H1 (cell line): ENCODE results near the gene PHLDB3. TPM values are rescaled to one million over a fixed set of nuclear protein-coding genes. Genes with fewer than 3 reads are reported as not detected.

Experiments used
- CTCF ChIA-PET: fragments of 300-600 bp; sonication (Branson Sonifier 250); formaldehyde crosslinking; loops from one replicate; lab custom pipeline; 2021; ENCODE audit not compliant: partially characterized antibody; lab: Charles Lee
- POLR2A ChIA-PET: fragments of 300-600 bp; sonication (Branson Sonifier 250); formaldehyde crosslinking; loops from one replicate; lab custom pipeline; 2021; ENCODE audit warnings: inconsistent platforms; ENCODE audit not compliant: partially characterized antibody; lab: Charles Lee
- DNase-seq, 2 experiments: peaks; one replicate each; pipeline versions ENCODE4 v3.0.0 to v3.0.0-alpha.2; 2010 to 2022; ENCODE audit warnings: low spot score in 2 of 2, low read depth in 1 of 2, mixed read lengths in 1 of 2
- FAIRE-seq: peaks from 2 replicates; lab custom pipeline; 2011; peaks lifted over from hg19 to GRCh38; lab: Jason Lieb, UNC
- H2AFZ ChIP-seq: 2 replicates; pipeline ENCODE4 v1.8.1; 2012; ENCODE audit warnings: low read length, inconsistent platforms
- H2AK5ac ChIP-seq: 2 replicates; pipeline ENCODE4 v1.6.1; 2013; ENCODE audit warnings: low read depth, low read length
- H2BK120ac ChIP-seq: replicated peaks from 2 replicates; pipeline ENCODE3; 2013; ENCODE audit warnings: low read depth, low read length, inconsistent platforms
- H2BK12ac ChIP-seq: 2 replicates; pipeline ENCODE4 v1.6.1; 2013; ENCODE audit warnings: low read depth, low read length
- H2BK15ac ChIP-seq: 2 replicates; pipeline ENCODE4 v1.6.1; 2013; ENCODE audit warnings: low read length
- H2BK20ac ChIP-seq: 2 replicates; pipeline ENCODE4 v1.6.1; 2013; ENCODE audit warnings: low read length
- H2BK5ac ChIP-seq: 2 replicates; pipeline ENCODE4 v1.6.1; 2013; ENCODE audit warnings: low read depth, low read length
- H3K14ac ChIP-seq: 2 replicates; pipeline ENCODE4 v1.6.1; 2013; ENCODE audit warnings: inconsistent platforms; ENCODE audit not compliant: insufficient read length
- H3K18ac ChIP-seq: 2 replicates; pipeline ENCODE4 v1.6.1; 2013; ENCODE audit warnings: low read length; ENCODE audit errors: extremely low read depth
- H3K23ac ChIP-seq: 2 replicates; pipeline ENCODE4 v1.6.1; 2013; ENCODE audit warnings: inconsistent platforms; ENCODE audit not compliant: insufficient read length
- H3K23me2 ChIP-seq: 2 replicates; pipeline ENCODE4 v1.6.1; 2013; ENCODE audit warnings: low read depth, low read length
- H3K27ac ChIP-seq: 2 replicates; pipeline ENCODE4 v1.6.1; 2011; ENCODE audit warnings: low read depth, low read length, inconsistent platforms
- H3K27me3 ChIP-seq, 4 experiments: replicated peaks in 1 of 4; 1 replicate in 1 of 4; 2 replicates in 3 of 4; pipeline versions ENCODE4 v1.6.1 to v1.8.1; 2011 to 2013; ENCODE audit warnings: low read length in 3 of 4, mild to moderate bottlenecking in 3 of 4, inconsistent platforms in 2 of 4, mixed read lengths in 2 of 4, moderate library complexity in 1 of 4; ENCODE audit not compliant: control insufficient read depth in 3 of 4, insufficient read depth in 3 of 4; ENCODE audit errors: extremely low read depth in 1 of 4
- H3K36me3 ChIP-seq, 4 experiments: 2 replicates each; pipeline versions ENCODE4 v1.6.1 to v1.8.1; 2011 to 2013; ENCODE audit warnings: mild to moderate bottlenecking in 4 of 4, low read length in 3 of 4, moderate library complexity in 2 of 4, control low read depth in 1 of 4, inconsistent platforms in 1 of 4; ENCODE audit not compliant: insufficient read depth in 4 of 4, control insufficient read depth in 2 of 4
- H3K4ac ChIP-seq: replicated peaks from 2 replicates; pipeline ENCODE3; 2013; ENCODE audit warnings: low read length, low read depth, mixed read lengths, inconsistent platforms; ENCODE audit not compliant: insufficient read length
- H3K4me1 ChIP-seq, 4 experiments: replicated peaks in 1 of 4; 1 replicate in 1 of 4; 2 replicates in 3 of 4; pipeline versions ENCODE4 v1.6.1 to v1.8.1; 2011 to 2013; ENCODE audit warnings: low read length in 3 of 4, inconsistent platforms in 2 of 4, mixed read lengths in 1 of 4; ENCODE audit not compliant: insufficient read depth in 4 of 4, control insufficient read depth in 3 of 4
- H3K4me2 ChIP-seq, 2 experiments: 2 replicates each; pipeline versions ENCODE4 v1.6.1 to v1.8.1; 2011 to 2013; ENCODE audit warnings: low read depth in 2 of 2, low read length in 2 of 2, control low read depth in 1 of 2, inconsistent platforms in 1 of 2, mild to moderate bottlenecking in 1 of 2; ENCODE audit not compliant: insufficient read depth in 1 of 2
- H3K4me3 ChIP-seq, 4 experiments: fragments of 200-600, 300-600 bp in 1 of 4; sonication (generic), shearing (Covaris generic), sonication (Bioruptor Twin) in 1 of 4; 2 replicates each; pipeline versions ENCODE4 v1.5.1 to v1.8.1; 2011 to 2016; ENCODE audit warnings: low read length in 4 of 4, low read depth in 3 of 4, control low read depth in 2 of 4, inconsistent platforms in 2 of 4, mild to moderate bottlenecking in 2 of 4, mixed read lengths in 1 of 4, moderate library complexity in 1 of 4; ENCODE audit not compliant: insufficient read depth in 2 of 4; ENCODE audit errors: extremely low read depth in 1 of 4
- H3K56ac ChIP-seq: replicated peaks from 2 replicates; pipeline ENCODE3; 2013; ENCODE audit warnings: low read depth, mild to moderate bottlenecking, mixed read lengths, low read length, inconsistent platforms; ENCODE audit not compliant: insufficient read length
- H3K79me1 ChIP-seq: 2 replicates; pipeline ENCODE4 v1.6.1; 2013; ENCODE audit warnings: low read depth, low read length, control low read depth
- H3K79me2 ChIP-seq, 2 experiments: 2 replicates each; pipeline versions ENCODE4 v1.6.1 to v1.8.1; 2012 to 2013; ENCODE audit warnings: low read length in 2 of 2, mild to moderate bottlenecking in 2 of 2, inconsistent platforms in 1 of 2; ENCODE audit not compliant: insufficient read depth in 2 of 2, control insufficient read depth in 1 of 2
- H3K9ac ChIP-seq, 4 experiments: replicated peaks in 1 of 4; 1 replicate in 1 of 4; 2 replicates in 3 of 4; pipeline versions ENCODE4 v1.6.1 to v1.8.1; 2011 to 2013; ENCODE audit warnings: low read depth in 3 of 4, low read length in 3 of 4, control low read depth in 2 of 4, mild to moderate bottlenecking in 2 of 4, moderate library complexity in 2 of 4, inconsistent platforms in 1 of 4; ENCODE audit errors: extremely low read depth in 1 of 4
- H3K9me3 ChIP-seq, 2 experiments: 2 replicates each; pipeline versions ENCODE4 v1.6.1 to v1.8.1; 2012 to 2013; ENCODE audit warnings: mild to moderate bottlenecking in 2 of 2, moderate library complexity in 2 of 2, control low read depth in 1 of 2, inconsistent platforms in 1 of 2, low read depth in 1 of 2, low read length in 1 of 2, mixed read lengths in 1 of 2; ENCODE audit not compliant: insufficient read depth in 2 of 2
- H4K20me1 ChIP-seq, 2 experiments: replicated peaks in 1 of 2; 2 replicates each; pipeline versions ENCODE3 to v1.8.1; 2011 to 2013; ENCODE audit warnings: inconsistent platforms in 2 of 2, low read length in 2 of 2, mild to moderate bottlenecking in 1 of 2; ENCODE audit not compliant: insufficient read depth in 2 of 2, control insufficient read depth in 1 of 2
- H4K5ac ChIP-seq: 2 replicates; pipeline ENCODE4 v1.6.1; 2013; ENCODE audit warnings: low read length, low read depth, mixed read lengths, inconsistent platforms; ENCODE audit not compliant: insufficient read length
- H4K8ac ChIP-seq: 2 replicates; pipeline ENCODE4 v1.8.0; 2013; ENCODE audit warnings: mild to moderate bottlenecking, moderate library complexity, low read length, inconsistent platforms; ENCODE audit not compliant: insufficient read depth; ENCODE audit errors: extremely low read depth
- H4K91ac ChIP-seq: replicated peaks from 2 replicates; pipeline ENCODE3; 2013; ENCODE audit warnings: low read length, mixed read lengths, inconsistent platforms; ENCODE audit not compliant: insufficient read length
- GABPA ChIP-seq: IDR thresholded peaks from 2 replicates; pipeline ENCODE4 v1.6.1; 2011; ENCODE audit warnings: mild to moderate bottlenecking, low read length, moderate library complexity, borderline replicate concordance; ENCODE audit not compliant: insufficient read depth
- POLR2A ChIP-seq, 2 experiments: IDR thresholded peaks; 1 replicate in 1 of 2; 2 replicates in 1 of 2; pipeline ENCODE4 v1.6.1; 2011; ENCODE audit warnings: low read depth in 2 of 2, low read length in 2 of 2, mild to moderate bottlenecking in 2 of 2; ENCODE audit errors: control extremely low read depth in 1 of 2
- RAD21 ChIP-seq, 2 experiments: IDR thresholded peaks in 1 of 2; conservative IDR thresholded peaks in 1 of 2; 2 replicates each; pipeline ENCODE4 v1.6.1; 2011; ENCODE audit warnings: low read depth in 2 of 2, low read length in 2 of 2, improper control_type of control experiment in 1 of 2, inconsistent platforms in 1 of 2, mild to moderate bottlenecking in 1 of 2, moderate library complexity in 1 of 2
- RBBP5 ChIP-seq: IDR thresholded peaks from 2 replicates; pipeline ENCODE4 v1.7.1; 2012; ENCODE audit warnings: low read depth, mild to moderate bottlenecking, inconsistent platforms, low read length, moderate library complexity, borderline replicate concordance
- TBP ChIP-seq: IDR thresholded peaks from 2 replicates; pipeline ENCODE4 v1.6.1; 2011; ENCODE audit warnings: low read depth, low read length, improper control_type of control experiment
- TEAD4 ChIP-seq: IDR thresholded peaks from 2 replicates; pipeline ENCODE4 v1.6.1; 2012; ENCODE audit warnings: low read depth, low read length, inconsistent platforms, mixed read lengths
- WGBS, 2 experiments: shearing (Covaris generic) in 1 of 2; methylation state at CpG; one replicate each; pipeline versions ENCODE4 v1.1.6 to v1.1.7; 2013 to 2015; ENCODE audit warnings: low lambda C conversion rate in 2 of 2, mixed read lengths in 2 of 2, inconsistent platforms in 1 of 2, low coverage in 1 of 2, missing lambda C conversion rate in 1 of 2; ENCODE audit not compliant: insufficient replicate concordance in 2 of 2, insufficient coverage in 1 of 2, insufficient read length in 1 of 2; ENCODE audit errors: extremely low coverage in 1 of 2, missing lambda C conversion rate in 1 of 2; 5-methylcytosine and 5-hydroxymethylcytosine counted together
- polyA plus RNA-seq, 7 experiments: library from polyadenylated mRNA; depleted of rRNA in 3 of 7; stranded (reverse) in 5 of 7; unstranded in 2 of 7; fragments of >200 nt in 5 of 7; fragments of 200-250 nt in 2 of 7; gene quantifications; 1 replicate in 5 of 7; 2 replicates in 1 of 7; 4 replicates in 1 of 7; pipeline versions ENCODE4 v1.2.1 to v1.2.3, GENCODE V29; 2011 to 2013; ENCODE audit warnings: missing spikeins in 2 of 7, mixed read lengths in 2 of 7
- total RNA-seq: library from RNA; stranded (reverse); fragmentation: NEBNext Ultra II Directional; extraction: Animal tissue kit (Norgen Biotek cat#: 25700); gene quantifications from 2 replicates; pipeline ENCODE4 v1.2.1, GENCODE V29; 2021
- TF ChIP-seq, protein P1 (sequence below), 3 experiments: IDR thresholded peaks; 1 replicate in 2 of 3; 2 replicates in 1 of 3; pipeline versions ENCODE4 v1.5.1 to v1.6.1; 2011; ENCODE audit warnings: low read length in 3 of 3, mild to moderate bottlenecking in 3 of 3, inconsistent platforms in 2 of 3, low read depth in 1 of 3, moderate library complexity in 1 of 3; ENCODE audit not compliant: insufficient read depth in 1 of 3; ENCODE audit errors: control extremely low read depth in 1 of 3

The PHLDB3 gene
- total and polyA plus RNA-seq, 2 of the 8 experiments (the other 6 are each of a cell fraction or from before 2014, with no cell fraction given), result 4.0 to 8.5 TPM

GRCh38 chr19:43534816-43535761 lies 30.5 kb upstream of the PHLDB3 start:
- Histone ChIP-seq H4K5ac (no peak overlapping the region), H3K9ac (no peak overlapping the region), H3K79me1 (no peaks in the 10 kb centered on the region), H2AFZ (no peak overlapping the region), H3K23ac (no peak overlapping the region), H4K20me1 (no peaks in the 10 kb centered on the region), H2BK20ac (no peak overlapping the region), H2BK12ac (no peak overlapping the region), H4K8ac (no peak overlapping the region; the same call in 1 of the 2 replicates), H2BK120ac (no peak overlapping the region), H2BK15ac (no peak overlapping the region), H4K91ac (no peak overlapping the region), H2AK5ac (no peak overlapping the region), H3K14ac (no peak overlapping the region), H3K4me2 (peak overlapping the region; percentile 79 to 97; a peak in 2 of 4 replicates), H3K18ac (no peak overlapping the region), H3K9me3 (peaks cover 0 to 7% of the 10 kb centered on the region in 2 experiments; a peak in 1 of 4 replicates), H3K79me2 (no peaks in the 10 kb centered on the region), H3K27me3 (no peaks in the 10 kb centered on the region), H3K4me1 (peaks cover 0 to 14% (median 4%) of the 10 kb centered on the region in 4 experiments; a peak in 6 of 7 replicates), H3K4me3 (peak overlapping the region in 1 of 4 experiments; percentile 70; a peak in 1 of 8 replicates), H2BK5ac (0 out of 2 replicates have a peak overlapping the region, but pooled peaks have one; percentile 44), H3K27ac (no peak overlapping the region), H3K4ac (no peak overlapping the region), H3K23me2 (peaks cover 15% of the 10 kb centered on the region), H3K36me3 (peaks cover 0 to 23% (median 12%) of the 10 kb centered on the region in 4 experiments; a peak in 6 of 8 replicates), H3K56ac (no peak overlapping the region)
- DNase-seq, result peak; percentile 76 to 89
- ChIA-PET POLR2A (interaction anchor here (1.1 to 3.4 kb wide), 7 partner anchors 10 to 99 kb away, joined by 3 to 13 read pairs (median 5); partner anchors contain the start of genes IRGQ, XRCC1 and ZNF576), CTCF (interaction anchor here (0.6 to 6.9 kb wide), 23 partner anchors 10 to 1402 kb away, joined by 3 to 122 read pairs (median 4); partner anchors contain the start of genes IRGQ, XRCC1 and ZNF576)
- peak; percentile 13 for FAIRE-seq
- 63% methylated on average over 29 of the region's 62 CpGs; no CpG with 5 or more reads in 1 of the 2 experiments for WGBS, 2 experiments
- 0 out of 2 replicates have a peak, but pooled peaks have one; percentile 31 for TF ChIP-seq TBP
- TF ChIP-seq RAD21 (IDR thresholded peaks at IDR 0.05 in 1 of 2, conservative IDR thresholded peaks at IDR 0.05 in 1 of 2; ENCODE audit: low read depth in 2 of 2, low read length in 2 of 2), result peak; percentile 52 to 65
- no peak; the same call in 1 of the 2 replicates for TF ChIP-seq GABPA
- TF ChIP-seq TEAD4, result no peak
- TF ChIP-seq RBBP5, result no peak
- TF ChIP-seq POLR2A (IDR thresholded peaks at IDR 0.05; ENCODE audit: control extremely low read depth in 1 of 2, low read depth in 2 of 2, low read length in 2 of 2), result no peak
- TF ChIP-seq, protein P1, sequence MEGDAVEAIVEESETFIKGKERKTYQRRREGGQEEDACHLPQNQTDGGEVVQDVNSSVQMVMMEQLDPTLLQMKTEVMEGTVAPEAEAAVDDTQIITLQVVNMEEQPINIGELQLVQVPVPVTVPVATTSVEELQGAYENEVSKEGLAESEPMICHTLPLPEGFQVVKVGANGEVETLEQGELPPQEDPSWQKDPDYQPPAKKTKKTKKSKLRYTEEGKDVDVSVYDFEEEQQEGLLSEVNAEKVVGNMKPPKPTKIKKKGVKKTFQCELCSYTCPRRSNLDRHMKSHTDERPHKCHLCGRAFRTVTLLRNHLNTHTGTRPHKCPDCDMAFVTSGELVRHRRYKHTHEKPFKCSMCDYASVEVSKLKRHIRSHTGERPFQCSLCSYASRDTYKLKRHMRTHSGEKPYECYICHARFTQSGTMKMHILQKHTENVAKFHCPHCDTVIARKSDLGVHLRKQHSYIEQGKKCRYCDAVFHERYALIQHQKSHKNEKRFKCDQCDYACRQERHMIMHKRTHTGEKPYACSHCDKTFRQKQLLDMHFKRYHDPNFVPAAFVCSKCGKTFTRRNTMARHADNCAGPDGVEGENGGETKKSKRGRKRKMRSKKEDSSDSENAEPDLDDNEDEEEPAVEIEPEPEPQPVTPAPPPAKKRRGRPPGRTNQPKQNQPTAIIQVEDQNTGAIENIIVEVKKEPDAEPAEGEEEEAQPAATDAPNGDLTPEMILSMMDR (IDR thresholded peaks at IDR 0.05; ENCODE audit: control extremely low read depth in 1 of 3, insufficient read depth in 1 of 3, low read depth in 1 of 3, low read length in 3 of 3), result peak; percentile 80 to 91 (median 83)
